Mesothelial cell of epicardium (in vitro differentiated cells): ENCODE results near the gene LRRC28. TPM values are rescaled to one million over a fixed set of nuclear protein-coding genes. Genes with fewer than 3 reads are reported as not detected.

Experiments used
- DNase-seq, 2 experiments: peaks; one replicate each; pipeline ENCODE4 v3.0.0; 2021; ENCODE audit warnings: low spot score in 2 of 2; ENCODE audit not compliant: unreplicated experiment in 2 of 2
- H3K27ac Mint-ChIP-seq: 2 replicates; pipeline ENCODE4 v1.8.0; 2021; ENCODE audit warnings: mixed read lengths
- H3K27me3 Mint-ChIP-seq: 2 replicates; pipeline ENCODE4 v1.8.0; 2021; ENCODE audit warnings: low read depth, mixed read lengths
- H3K36me3 Mint-ChIP-seq: 2 replicates; pipeline ENCODE4 v1.8.0; 2021; ENCODE audit warnings: mixed read lengths
- H3K4me1 Mint-ChIP-seq: 2 replicates; pipeline ENCODE4 v1.8.0; 2021; ENCODE audit warnings: mixed read lengths
- H3K4me3 Mint-ChIP-seq: 2 replicates; pipeline ENCODE4 v1.8.0; 2021; ENCODE audit warnings: mild to moderate bottlenecking, moderate library complexity, mixed read lengths
- H3K9me3 Mint-ChIP-seq: 2 replicates; pipeline ENCODE4 v1.8.0; 2021; ENCODE audit warnings: mixed read lengths
- CTCF ChIP-seq: fragments of 200-600 bp; sonication (generic); IDR thresholded peaks from one replicate; pipeline ENCODE4 v1.5.0; 2021; ENCODE audit warnings: antibody characterized with exemption; ENCODE audit not compliant: unreplicated experiment
- total RNA-seq: library from RNA; stranded (reverse); gene quantifications from 3 replicates; pipeline ENCODE4 v1.2.1, GENCODE V29; 2021

Gene LRRC28
- total RNA-seq, 1 donor from 2014 or later, result 29.3 TPM

- Mint-ChIP-seq H3K4me3 (no peak overlapping the region), H3K36me3 (peaks cover 9% of the 10 kb centered on the region), H3K27ac (no peak overlapping the region), H3K27me3 (no peaks in the 10 kb centered on the region), H3K4me1 (no peaks in the 10 kb centered on the region), H3K9me3 (peaks cover 4% of the 10 kb centered on the region)
- DNase-seq, result no peak
- no peak for TF ChIP-seq CTCF
Observed at GRCh38 chr15:99241752-99242151, 9.5 kb upstream of the LRRC28 start.

DNA sequence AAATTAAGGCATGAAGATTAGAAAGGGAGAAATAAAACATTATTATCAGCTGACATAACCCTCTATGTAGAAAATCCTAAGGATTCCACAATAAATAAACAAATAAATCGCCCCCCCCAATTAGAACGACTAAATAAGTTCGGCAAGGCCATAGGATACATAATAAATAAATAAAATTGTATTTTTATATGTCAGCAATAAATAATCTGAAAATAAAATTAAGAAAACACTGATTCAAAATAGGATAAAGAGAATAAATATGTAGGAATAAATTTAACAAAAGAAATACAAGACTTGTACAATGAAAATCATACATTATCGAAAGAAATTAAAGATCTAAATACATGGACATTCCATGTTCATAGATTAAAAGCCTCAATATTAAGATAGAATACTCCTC, 7.0 kb upstream of the LRRC28 start:
- H3K4me1 Mint-ChIP-seq, result peaks cover 2% of the 10 kb centered on the region
- no peak for TF ChIP-seq CTCF
- peaks cover 3% of the 10 kb centered on the region for H3K36me3 Mint-ChIP-seq
- DNase-seq, result no peak
- no peak overlapping the region for H3K4me3 Mint-ChIP-seq
- no peaks in the 10 kb centered on the region for H3K27me3 Mint-ChIP-seq
- no peak overlapping the region for H3K27ac Mint-ChIP-seq
- no peaks in the 10 kb centered on the region for H3K9me3 Mint-ChIP-seq

- no peak for DNase-seq
- Mint-ChIP-seq H3K27ac (no peak overlapping the region), H3K4me3 (no peak overlapping the region), H3K36me3 (no peaks in the 10 kb centered on the region), H3K4me1 (peaks cover 10% of the 10 kb centered on the region), H3K27me3 (no peaks in the 10 kb centered on the region), H3K9me3 (no peaks in the 10 kb centered on the region)
- no peak for TF ChIP-seq CTCF
Observed at GRCh38 chr15:99247062-99247461, 4.2 kb upstream of the LRRC28 start.

DNA sequence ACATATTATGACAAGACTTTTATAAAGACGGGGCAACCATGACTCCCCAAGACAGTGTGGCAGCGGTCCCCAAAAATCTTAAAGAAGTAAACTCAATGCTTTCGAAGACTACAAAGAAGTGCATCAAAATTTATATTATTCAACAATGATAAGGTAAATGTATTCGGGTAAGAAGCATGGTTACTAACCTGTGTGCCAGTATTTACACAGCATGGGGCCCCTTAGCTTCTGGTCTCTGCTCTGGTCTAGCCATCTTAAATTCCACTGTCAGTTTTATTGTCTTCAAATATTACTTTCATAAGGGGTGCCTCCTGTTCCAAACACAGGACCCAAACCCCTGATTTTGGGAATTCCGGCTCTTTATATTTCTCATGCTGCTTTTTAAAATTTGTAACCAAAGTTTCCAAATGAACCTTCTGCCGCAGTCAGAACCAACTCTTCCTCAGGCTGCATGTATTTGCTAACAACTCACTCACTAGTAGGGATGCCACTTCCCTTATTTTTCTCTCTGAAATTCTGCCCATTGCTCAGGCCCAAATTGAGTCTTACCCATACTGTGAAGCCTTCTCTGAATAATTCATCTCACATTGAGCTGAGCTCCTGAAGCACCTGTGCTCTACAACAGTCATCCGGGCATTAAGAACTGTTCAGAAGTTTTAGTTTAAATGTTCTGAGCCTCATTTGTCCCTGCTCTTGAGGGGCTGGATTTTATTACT, 3.1 kb upstream of the LRRC28 start:
- Mint-ChIP-seq H3K4me1 (peaks cover 18% of the 10 kb centered on the region), H3K36me3 (no peaks in the 10 kb centered on the region), H3K4me3 (no peak overlapping the region), H3K9me3 (no peaks in the 10 kb centered on the region), H3K27me3 (no peaks in the 10 kb centered on the region), H3K27ac (no peak overlapping the region)
- DNase-seq, result no peak
- TF ChIP-seq CTCF, result no peak

- Mint-ChIP-seq H3K9me3 (no peaks in the 10 kb centered on the region), H3K36me3 (no peaks in the 10 kb centered on the region), H3K27ac (peak within 1 kb of the TSS; percentile 98), H3K27me3 (no peaks in the 10 kb centered on the region), H3K4me3 (no peak within 1 kb of the TSS), H3K4me1 (peaks cover 23% of the 10 kb centered on the region)
- TF ChIP-seq CTCF, result no peak
- no peak for DNase-seq
Observed at GRCh38 chr15:99249270-99249841, 1.9 kb upstream of the LRRC28 start, which contains the start of gene TTC23. Gene TTC23 (minus strand): TSS chr15:99249581. CDS start chr15:99228712, 20,869 bp downstream.
